ENCODE measurements around the gene B9D1. TPM values are rescaled to one million over a fixed set of nuclear protein-coding genes. Genes with fewer than 3 reads are reported as not detected.

The B9D1 gene
- polyA plus RNA-seq, 3 donors = 39.6 to 55.2 (median 46.0) TPM

GRCh38 chr17:19380481-19381301, 18.2 kb upstream of the B9D1 start:
- no peak for DNase-seq

- DNase-seq = no peak
These were observed 17.0 kb upstream of the B9D1 start for GRCh38 chr17:19379361-19380065.

- no peak for DNase-seq
These were observed 16.2 kb upstream of the B9D1 start, which contains the start of gene MAPK7 for GRCh38 chr17:19378416-19379360. MAPK7 (plus strand) TSS chr17:19378498; CDS start chr17:19378901, 403 bp downstream.

- DNase-seq = peak; percentile 99
These were observed 15.3 kb upstream of the B9D1 start for GRCh38 chr17:19377602-19378415.

DNA sequence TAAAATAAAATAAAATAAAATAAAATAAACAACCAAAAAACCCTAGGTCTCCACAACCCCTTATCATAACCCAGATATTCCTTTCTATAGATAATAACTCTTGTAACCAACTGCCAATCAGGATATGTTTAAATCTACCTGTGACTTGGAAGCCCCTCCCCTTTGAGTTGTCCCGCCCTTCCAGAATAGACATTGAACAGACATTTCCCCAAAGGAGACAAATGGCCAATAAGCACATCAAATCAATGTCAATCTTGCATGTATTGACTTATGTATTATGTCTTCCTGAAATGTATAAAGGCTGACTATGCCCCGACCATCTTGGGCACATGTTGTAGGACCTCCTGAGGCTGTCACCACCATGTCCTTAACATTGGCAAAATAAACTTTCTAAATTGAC, 14.3 kb upstream of the B9D1 start:
- no peak for DNase-seq

GRCh38 chr17:19375732-19376131, 13.2 kb upstream of the B9D1 start:
- no peak for DNase-seq

- DNase-seq = no peak
These were observed 11.6 kb upstream of the B9D1 start for GRCh38 chr17:19374136-19374535.

DNA sequence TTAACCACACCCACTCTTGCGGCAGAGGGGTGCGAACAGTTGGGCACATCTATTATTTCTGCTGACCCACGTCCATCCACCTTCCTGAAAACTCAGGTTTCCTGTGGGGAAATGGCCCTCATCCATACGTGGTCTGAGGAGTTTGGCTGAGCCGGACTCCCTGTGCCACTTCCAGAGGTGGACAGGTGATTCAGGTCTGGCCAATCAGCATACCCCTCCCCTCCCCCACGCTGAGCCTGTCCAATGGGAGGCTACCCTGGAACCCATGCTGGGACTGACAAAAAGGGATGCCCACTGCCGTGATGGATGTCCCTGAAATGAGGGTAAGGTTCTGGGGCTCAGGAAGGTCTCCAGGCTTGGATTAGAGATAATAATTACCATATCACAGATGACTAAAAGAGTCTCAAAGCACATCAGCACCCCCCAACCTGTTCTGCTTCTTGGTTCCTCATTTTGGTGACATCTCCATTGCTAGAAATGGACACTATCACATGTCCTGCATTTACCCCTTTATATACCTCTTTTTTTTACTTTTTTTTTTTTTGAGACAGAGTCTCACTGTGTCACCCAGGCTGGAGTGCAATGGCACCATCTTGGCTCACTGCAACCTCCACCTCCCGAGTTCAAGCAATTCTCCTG, 10.5 kb upstream of the B9D1 start:
- no peak for DNase-seq

GRCh38 chr17:19372439-19372838, 9.9 kb upstream of the B9D1 start:
- no peak for DNase-seq

GRCh38 chr17:19372011-19372370, 9.5 kb upstream of the B9D1 start:
- DNase-seq = no peak

DNA sequence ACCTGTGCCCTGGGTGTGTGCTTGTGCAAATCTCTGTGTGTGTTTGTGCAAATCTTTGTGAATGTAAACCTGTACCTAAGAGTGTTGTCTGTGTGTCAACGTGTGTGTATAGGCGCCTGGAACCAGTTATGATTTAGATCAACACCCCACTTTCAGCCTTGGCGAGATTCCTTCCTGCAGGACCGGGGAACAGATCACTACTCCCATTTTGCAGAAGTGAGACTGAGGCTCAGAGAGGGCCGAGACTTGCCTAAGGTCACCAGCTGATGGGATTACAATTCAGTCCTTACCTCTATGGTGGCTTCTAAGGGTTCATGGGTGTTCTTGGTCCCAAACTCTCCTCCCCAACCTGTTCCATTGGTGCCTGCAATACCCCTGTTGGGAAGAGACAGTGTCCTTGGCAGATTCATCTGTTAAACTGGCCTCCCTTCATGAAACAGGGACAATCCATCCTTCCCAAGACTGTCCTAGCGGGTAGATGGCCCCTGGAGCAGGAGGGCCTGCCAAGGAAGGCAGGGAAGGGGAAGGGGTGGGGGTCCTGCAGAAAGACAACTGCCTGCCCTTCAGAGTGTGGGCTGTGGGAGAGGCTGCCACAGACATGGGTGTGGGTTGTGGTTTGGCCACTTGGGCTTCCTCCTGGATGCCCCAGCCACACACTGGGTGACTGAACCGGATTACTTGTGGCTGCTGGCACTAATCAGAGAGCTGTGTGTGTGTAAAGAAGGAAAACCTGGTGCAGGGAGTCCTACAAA, 8.9 kb upstream of the B9D1 start:
- DNase-seq = no peak

DNA sequence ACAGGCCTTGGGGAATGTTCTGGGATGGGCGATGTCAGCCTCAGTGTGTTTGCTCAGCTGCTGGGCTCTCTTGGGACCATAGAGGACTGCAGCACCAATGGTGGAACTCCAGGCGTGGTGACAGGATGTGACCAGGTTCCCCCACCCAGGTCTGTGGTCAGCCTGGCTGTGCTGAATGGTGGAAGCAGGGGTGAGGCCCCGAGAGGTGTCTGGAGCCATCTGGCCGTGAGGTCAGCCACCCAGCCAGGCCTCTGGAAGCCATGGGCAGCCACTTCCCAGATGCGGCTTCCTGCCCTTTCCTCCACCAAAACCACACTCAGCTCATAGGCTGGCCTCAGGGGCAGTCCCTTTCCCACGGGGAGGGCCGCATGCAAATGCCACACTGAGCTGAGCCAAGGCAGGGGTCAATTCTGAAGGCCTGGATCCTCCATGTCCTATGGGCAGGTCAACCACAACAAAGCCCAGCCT, 8.0 kb upstream of the B9D1 start:
- DNase-seq = no peak

GRCh38 chr17:19369846-19370492, 7.4 kb upstream of the B9D1 start:
- no peak for DNase-seq

GRCh38 chr17:19369107-19369778, 6.7 kb upstream of the B9D1 start:
- no peak for DNase-seq

- no peak for DNase-seq
These were observed 5.7 kb upstream of the B9D1 start for GRCh38 chr17:19368229-19368628.

DNA sequence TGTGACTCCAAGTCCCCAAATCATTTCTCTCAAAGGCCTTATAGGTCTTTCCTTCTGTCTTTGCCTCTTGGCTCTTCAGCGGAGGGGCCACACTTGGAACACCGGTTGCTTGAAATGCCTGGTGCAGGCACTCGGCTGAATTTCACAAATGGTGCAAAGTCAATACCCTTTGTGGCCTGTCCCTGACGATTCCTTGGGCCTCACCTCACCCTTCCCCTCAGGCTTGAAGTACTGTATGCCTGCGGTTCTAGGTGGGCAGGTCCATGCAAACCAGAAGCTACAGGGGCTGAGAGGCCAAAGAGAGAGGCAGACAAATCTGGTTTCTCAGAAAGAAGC, 4.1 kb upstream of the B9D1 start:
- DNase-seq = no peak

DNA sequence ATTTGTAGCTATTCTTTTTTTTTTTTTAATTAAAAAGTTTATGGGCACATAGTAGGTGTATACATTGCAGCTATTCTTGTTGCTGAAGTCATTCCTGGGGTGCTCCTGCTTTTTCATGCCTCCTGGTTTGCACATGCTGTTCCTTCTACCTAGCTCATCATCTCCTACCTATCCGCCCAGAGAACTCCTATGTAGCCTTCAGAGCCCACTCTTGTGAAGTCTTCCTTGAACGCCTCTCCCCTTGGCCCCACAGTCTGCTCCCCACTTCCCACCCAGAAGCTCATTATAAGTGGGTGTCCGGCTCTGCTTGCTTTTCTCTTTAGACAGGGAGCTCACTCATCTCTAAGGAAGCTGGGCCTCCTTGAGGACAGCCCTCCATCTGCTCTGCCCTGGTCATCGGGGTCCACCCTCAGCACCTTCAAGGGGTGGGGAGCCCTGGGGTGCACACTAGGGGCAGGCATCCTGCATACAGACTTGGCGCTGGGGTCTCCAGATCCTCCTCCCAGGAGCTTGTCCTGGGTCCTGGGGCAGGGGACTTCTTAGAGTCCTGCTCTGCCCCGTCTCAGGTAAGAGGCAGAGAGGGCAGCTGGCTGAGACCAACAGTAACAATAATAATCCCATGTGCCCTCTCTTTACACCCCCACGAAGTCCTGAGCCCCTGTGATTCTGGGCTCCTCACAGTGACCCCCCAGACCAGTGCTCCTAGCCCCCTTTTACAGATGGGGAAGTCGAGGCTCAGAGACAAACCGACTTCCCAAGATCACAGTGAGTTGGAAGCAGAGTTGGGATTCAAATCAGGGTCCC, 3.5 kb upstream of the B9D1 start:
- no peak for DNase-seq

DNA sequence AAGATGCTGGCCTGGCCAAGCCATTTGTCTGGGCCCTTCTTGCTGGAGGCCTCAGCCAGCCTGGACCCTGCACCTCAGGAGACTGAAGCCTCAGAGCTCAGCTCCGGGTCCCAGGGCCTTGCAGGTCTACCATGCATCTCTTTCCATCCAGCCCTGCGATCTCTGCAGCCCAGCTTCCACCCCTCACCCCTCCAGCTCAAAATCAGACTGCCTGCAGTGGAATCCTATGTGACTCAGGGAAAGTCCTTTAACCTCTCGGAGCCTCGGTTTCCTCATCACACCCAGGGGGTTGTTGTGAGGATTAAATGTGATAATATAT, 2.9 kb upstream of the B9D1 start:
- DNase-seq = no peak

Measured in renal pelvis (tissue), 4 donors.